HL-60 (cell line): ENCODE measurements around the gene CPNE4.

Experiments used
- POLR2AphosphoS5 ChIP-seq: IDR thresholded peaks from 2 replicates; pipeline ENCODE4 v1.6.1; 2012; ENCODE audit warnings: low read depth
- SPI1 ChIP-seq: IDR thresholded peaks from 2 replicates; pipeline ENCODE4 v1.6.1; 2012; ENCODE audit warnings: low read depth, mild to moderate bottlenecking, borderline replicate concordance
- TF ChIP-seq, protein P1 (sequence below): IDR thresholded peaks from one replicate; pipeline ENCODE4 v1.5.1; 2011; ENCODE audit warnings: low read length, control low read depth, inconsistent platforms; ENCODE audit not compliant: insufficient read depth
- TF ChIP-seq, protein P2 (sequence below): IDR thresholded peaks from 2 replicates; pipeline ENCODE4 v1.6.1; 2012; ENCODE audit warnings: low read depth; ENCODE audit not compliant: insufficient replicate concordance

DNA sequence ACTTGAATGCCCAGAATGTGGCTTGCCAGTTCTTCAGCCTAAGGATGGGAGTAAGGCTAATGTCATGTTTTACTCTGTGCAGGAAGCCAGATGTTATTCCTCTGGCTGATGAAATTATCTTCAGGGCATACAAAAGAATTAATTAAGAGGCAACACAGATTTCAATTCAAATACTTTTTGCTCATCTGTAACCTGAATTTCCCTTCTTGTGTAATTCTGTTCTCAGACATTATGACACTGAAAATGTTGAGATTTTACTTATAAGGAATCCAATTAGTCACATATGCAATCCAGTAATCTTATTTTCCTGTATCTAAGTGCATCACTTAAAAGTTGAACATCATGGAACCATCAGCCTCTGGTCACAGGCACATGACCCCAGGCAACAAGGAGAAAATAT, 136.5 kb downstream of the CPNE4 start:
- TF ChIP-seq SPI1 (no peak), POLR2AphosphoS5 (no peak)
- TF ChIP-seq, protein P1, sequence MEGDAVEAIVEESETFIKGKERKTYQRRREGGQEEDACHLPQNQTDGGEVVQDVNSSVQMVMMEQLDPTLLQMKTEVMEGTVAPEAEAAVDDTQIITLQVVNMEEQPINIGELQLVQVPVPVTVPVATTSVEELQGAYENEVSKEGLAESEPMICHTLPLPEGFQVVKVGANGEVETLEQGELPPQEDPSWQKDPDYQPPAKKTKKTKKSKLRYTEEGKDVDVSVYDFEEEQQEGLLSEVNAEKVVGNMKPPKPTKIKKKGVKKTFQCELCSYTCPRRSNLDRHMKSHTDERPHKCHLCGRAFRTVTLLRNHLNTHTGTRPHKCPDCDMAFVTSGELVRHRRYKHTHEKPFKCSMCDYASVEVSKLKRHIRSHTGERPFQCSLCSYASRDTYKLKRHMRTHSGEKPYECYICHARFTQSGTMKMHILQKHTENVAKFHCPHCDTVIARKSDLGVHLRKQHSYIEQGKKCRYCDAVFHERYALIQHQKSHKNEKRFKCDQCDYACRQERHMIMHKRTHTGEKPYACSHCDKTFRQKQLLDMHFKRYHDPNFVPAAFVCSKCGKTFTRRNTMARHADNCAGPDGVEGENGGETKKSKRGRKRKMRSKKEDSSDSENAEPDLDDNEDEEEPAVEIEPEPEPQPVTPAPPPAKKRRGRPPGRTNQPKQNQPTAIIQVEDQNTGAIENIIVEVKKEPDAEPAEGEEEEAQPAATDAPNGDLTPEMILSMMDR, result no peak
- TF ChIP-seq, protein P2, sequence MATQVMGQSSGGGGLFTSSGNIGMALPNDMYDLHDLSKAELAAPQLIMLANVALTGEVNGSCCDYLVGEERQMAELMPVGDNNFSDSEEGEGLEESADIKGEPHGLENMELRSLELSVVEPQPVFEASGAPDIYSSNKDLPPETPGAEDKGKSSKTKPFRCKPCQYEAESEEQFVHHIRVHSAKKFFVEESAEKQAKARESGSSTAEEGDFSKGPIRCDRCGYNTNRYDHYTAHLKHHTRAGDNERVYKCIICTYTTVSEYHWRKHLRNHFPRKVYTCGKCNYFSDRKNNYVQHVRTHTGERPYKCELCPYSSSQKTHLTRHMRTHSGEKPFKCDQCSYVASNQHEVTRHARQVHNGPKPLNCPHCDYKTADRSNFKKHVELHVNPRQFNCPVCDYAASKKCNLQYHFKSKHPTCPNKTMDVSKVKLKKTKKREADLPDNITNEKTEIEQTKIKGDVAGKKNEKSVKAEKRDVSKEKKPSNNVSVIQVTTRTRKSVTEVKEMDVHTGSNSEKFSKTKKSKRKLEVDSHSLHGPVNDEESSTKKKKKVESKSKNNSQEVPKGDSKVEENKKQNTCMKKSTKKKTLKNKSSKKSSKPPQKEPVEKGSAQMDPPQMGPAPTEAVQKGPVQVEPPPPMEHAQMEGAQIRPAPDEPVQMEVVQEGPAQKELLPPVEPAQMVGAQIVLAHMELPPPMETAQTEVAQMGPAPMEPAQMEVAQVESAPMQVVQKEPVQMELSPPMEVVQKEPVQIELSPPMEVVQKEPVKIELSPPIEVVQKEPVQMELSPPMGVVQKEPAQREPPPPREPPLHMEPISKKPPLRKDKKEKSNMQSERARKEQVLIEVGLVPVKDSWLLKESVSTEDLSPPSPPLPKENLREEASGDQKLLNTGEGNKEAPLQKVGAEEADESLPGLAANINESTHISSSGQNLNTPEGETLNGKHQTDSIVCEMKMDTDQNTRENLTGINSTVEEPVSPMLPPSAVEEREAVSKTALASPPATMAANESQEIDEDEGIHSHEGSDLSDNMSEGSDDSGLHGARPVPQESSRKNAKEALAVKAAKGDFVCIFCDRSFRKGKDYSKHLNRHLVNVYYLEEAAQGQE, result no peak
